SH-SY5Y (cell line): ENCODE measurements around the gene MT1X.

Experiments used
- GATA2 ChIP-seq: IDR thresholded peaks from 2 replicates; pipeline ENCODE4 v1.6.1; 2011; ENCODE audit warnings: mild to moderate bottlenecking, low read depth, low read length
- GATA3 ChIP-seq: IDR thresholded peaks from 2 replicates; pipeline ENCODE4 v1.6.1; 2011; ENCODE audit warnings: low read depth, mild to moderate bottlenecking, low read length, moderate library complexity

DNA sequence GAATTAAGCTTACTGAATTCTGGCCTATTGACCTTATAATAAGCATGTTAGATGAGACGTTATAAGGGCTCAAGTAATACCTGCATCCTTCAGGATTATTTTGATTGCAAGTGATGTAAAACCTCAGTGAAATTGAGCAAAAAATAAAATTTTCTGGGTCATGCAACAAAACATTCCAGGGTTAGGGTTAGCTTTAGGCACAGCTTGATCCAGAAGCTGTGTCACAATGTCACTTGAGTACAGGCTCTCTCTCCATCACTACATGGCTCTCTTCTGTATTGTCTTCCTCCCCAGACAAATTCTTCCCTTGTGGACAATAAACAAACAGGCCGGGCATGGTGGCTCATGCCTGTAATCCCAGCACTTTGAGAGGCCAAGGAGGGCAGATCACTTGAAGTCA is 44.0 kb downstream of the MT1X start:
- TF ChIP-seq GATA2, result no peak
- no peak for TF ChIP-seq GATA3
